NCI-H1417 treated with DMSO at 0.1 percent for 48 hours (cell line): Measurements from ENCODE around the gene IGFLR1.
"Not testable (repeated sequence)": the region's sequence is repeated elsewhere in the genome, so short reads cannot be mapped to it uniquely, and the experiment has no call there.

ENCODE experiments used
- DNase-seq: peaks from one replicate; lab custom pipeline; 2025; lab: John Stamatoyannopoulos, UW

The IGFLR1 gene

DNA sequence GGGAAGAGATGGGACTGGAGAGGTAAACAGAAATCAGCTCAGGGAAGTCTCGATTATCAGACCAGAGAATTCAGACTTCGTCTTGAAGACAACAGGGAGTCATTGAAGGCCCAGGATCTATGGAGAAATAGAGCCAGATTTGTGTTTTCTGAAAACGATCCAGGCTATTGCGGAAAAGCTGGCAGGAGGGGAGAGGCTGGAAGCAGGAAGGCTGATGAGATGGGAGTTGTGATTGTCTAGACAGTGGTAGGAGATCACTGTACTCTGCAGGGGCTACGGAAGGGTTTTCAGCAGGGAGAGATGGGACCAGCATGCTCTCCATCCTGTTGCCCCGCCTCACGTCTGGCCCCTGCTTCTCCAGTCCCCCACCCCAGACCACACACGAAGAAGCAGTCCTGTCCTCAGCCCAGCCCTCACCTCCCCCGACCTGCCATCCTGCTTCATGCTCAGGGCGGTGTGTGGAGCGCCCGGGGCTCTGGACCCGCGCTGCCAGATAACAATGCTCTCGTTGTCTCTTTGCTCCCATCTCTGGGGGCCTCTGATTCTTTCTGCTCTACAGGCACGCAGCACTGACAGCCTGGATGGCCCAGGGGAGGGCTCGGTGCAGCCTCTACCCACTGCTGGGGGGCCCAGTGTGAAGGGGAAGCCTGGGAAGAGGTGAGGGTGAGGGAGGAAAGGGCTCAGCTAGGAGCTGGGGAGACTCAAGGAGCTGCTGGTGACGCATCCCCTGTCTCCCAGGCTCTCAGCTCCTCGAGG lies 35.0 kb upstream of the IGFLR1 start:
- DNase-seq, result no peak

DNA sequence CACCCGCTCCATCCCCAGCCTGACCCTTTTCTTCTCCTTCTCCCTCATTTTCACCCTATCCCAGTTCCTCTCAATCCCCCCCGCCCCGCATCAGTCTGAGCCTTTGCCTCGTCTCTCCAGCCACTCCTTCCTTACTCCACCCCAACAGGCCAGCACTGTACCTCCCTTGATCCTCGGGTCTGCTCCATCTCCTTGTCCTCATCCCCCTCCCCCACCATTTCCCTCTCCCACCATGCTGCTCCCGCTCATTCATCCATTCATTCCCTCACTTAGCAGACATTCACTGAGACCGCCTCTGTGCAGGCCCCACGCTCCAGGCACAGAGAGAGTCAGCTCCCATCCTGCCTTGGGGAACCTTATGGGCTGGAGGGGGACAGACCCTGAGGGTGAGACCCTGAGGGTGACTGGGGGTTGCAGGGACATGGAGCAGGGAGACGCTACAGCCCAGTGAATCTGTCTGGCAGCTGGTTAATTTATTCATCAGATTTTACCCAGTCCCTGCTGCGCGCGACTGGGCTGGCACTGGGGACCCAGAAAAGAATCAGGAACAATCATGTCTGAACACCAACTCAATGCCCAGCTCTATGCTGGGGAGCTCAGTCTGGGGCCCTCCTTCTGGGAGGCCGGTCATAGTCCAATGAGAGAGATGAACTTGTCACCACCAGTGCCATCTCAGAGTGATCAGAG lies 34.0 kb upstream of the IGFLR1 start:
- no peak for DNase-seq

GRCh38 chr19:35775298-35776101 lies 33.2 kb upstream of the IGFLR1 start, which contains the start of gene ARHGAP33:
Gene ARHGAP33, plus strand, starts transcription at chr19:35775564. Its CDS starts 95 bp downstream, at chr19:35775659.
- DNase-seq, result peak; percentile 80

GRCh38 chr19:35775046-35775297 lies 32.7 kb upstream of the IGFLR1 start:
- no peak for DNase-seq

GRCh38 chr19:35774274-35775045 lies 32.2 kb upstream of the IGFLR1 start:
- DNase-seq, result no peak

- DNase-seq, result no peak
These were observed 31.0 kb upstream of the IGFLR1 start for GRCh38 chr19:35773020-35773806.

DNA sequence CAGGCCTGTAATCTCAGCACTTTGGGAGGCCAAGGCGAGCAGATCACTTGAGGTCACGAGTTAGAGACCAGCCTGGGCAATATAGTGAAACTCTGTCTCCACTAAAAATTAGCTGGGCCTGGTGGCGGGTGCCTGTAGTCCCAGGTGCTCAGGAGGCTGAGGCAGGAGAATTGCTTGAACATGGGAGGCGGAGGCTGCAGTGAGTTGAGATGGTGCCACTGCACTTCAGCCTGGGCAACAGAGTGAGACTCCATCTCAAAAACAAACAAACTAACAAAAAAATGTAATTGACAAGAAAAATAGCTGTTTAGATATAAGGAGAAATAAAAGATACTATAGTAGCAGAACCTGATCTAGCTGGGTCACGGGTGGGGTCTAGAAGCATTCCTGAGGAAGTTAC lies 30.1 kb upstream of the IGFLR1 start:
- not testable (repeated sequence) for DNase-seq

DNA sequence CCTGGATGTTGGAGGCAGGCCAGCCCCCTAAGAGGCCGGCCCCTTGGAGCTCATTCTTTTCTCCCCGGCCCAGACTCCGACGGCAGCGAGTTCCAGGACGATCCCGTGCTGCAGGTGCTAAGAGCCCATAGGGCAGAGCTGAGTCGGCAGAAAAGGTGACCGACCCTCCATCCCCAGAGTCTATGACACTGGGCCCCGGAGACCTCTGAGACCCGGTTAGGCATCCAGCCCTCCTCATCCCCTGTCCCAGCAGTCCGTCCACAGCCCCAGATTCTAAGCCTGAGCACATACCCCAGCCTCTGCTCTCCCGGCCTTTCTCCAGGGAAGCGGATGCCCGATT lies 25.8 kb upstream of the IGFLR1 start:
- DNase-seq, result no peak

- DNase-seq, result no peak
These were observed 25.2 kb upstream of the IGFLR1 start for GRCh38 chr19:35767288-35768081.

GRCh38 chr19:35766571-35767104 lies 24.4 kb upstream of the IGFLR1 start:
- no peak for DNase-seq

DNA sequence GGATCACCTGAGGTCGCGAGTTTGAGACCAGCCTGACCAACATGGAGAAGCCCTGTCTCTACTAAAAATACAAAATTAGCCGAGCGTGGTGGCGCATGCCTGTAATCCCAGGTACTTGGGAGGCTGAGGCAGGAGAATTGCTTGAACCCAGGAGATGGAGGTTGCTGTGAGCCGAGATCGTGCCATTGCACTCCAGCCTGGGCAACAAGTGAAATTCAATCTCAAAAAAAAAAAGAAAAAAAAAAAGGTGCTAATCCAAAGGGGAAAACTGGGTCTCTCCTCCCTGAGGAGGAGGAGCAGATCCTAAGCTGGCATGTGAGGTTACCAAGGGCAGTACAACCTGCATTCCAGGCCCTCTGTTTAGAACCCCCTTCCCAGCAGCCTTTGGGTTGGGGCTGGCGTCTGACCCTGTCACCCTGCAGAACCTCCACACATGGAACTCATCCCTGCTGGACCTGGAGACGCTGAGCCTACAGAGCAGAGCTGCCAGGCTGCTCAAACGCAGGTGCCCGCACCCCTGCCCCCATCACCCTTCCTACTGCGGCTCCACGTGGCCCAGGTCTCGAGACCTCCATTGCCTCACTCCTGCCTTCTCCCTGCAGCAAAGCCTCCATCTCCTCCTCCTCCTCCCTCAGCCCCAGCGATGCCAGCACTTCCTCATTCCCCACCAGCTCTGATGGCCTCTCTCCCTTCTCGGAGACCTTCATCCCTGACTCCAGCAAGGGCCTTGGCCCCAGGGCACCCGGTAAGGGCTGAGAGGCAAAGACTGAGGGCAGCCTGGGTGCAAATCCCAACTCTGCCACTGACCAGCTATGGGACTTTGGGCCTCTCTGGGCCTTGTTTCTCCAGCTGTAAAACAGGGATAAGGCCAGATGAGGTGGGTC lies 22.4 kb upstream of the IGFLR1 start:
- DNase-seq, result no peak

DNA sequence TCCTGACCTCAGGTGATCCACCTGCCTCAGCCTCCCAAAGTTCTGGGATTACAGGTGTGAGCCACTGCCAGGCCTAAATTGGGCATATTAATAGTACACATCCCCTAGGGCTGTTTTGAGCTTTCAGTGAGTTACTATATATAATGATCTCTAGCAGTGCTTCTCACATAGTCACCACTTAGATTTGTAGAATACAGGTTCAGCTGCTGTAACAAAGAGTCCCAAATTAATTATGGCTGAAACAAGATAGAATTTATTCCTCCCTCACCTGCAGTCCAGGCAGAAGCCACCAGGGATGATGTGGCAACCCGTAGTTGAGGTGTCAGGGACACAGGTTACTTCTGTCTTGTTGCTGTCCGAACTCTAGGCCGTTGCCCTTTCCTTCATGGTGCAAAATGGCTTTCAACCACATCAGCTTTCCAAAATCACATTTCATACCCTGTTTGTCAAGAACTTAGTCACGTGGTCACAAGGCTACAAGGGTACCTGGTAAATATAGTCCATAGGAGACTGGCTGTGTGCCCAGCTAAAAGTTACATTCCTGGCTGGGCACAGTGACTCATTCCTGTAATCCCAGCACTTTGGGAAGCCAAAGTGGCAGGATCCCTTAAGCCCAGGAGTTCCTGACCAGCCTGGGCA lies 18.6 kb upstream of the IGFLR1 start:
- no peak for DNase-seq

GRCh38 chr19:35759697-35760096 lies 17.4 kb upstream of the IGFLR1 start:
- no peak for DNase-seq

GRCh38 chr19:35757749-35758608 lies 15.7 kb upstream of the IGFLR1 start, which contains the start of gene PROSER3:
Gene PROSER3, plus strand, starts transcription at chr19:35758176. Its CDS starts 40 bp downstream, at chr19:35758216.
- DNase-seq, result peak; percentile 97

DNA sequence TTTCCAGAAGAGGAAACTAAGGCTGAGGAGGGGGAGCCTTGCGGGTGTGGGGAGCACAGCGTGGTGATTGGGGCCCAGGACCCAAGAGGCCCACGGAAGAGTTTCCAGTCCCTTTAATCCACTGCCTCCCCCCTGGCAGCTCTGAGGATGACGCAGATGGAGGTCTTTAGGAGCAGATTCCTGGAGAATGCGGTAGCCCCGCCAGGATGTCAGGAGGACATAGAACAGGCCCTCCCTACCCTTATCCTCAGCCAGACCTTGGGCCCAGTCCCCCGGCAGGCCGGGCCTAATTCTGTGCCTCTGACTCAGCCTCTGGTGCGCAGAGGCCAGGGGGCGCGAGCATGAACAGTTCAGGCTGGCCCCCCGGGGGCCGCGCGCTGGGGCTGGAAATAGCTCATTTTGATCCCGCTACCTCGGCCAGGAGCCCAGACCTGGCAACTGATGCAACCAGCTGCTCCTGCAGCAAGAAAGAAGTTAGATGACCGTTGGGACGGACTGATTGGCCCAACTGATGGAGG lies 15.0 kb upstream of the IGFLR1 start:
- no peak for DNase-seq

- DNase-seq, result no peak
These were observed 14.4 kb upstream of the IGFLR1 start, which contains the start of gene HSPB6 for GRCh38 chr19:35756377-35757230. Gene HSPB6, minus strand, starts transcription at chr19:35757029. Its CDS starts 21 bp downstream, at chr19:35757008.
